ENCODE measurements around the gene WIPI1. TPM values are rescaled to one million over a fixed set of nuclear protein-coding genes. Genes with fewer than 3 reads are reported as not detected.

The WIPI1 gene
- total RNA-seq, 1 donor from 2014 or later: 89.9 TPM

DNA sequence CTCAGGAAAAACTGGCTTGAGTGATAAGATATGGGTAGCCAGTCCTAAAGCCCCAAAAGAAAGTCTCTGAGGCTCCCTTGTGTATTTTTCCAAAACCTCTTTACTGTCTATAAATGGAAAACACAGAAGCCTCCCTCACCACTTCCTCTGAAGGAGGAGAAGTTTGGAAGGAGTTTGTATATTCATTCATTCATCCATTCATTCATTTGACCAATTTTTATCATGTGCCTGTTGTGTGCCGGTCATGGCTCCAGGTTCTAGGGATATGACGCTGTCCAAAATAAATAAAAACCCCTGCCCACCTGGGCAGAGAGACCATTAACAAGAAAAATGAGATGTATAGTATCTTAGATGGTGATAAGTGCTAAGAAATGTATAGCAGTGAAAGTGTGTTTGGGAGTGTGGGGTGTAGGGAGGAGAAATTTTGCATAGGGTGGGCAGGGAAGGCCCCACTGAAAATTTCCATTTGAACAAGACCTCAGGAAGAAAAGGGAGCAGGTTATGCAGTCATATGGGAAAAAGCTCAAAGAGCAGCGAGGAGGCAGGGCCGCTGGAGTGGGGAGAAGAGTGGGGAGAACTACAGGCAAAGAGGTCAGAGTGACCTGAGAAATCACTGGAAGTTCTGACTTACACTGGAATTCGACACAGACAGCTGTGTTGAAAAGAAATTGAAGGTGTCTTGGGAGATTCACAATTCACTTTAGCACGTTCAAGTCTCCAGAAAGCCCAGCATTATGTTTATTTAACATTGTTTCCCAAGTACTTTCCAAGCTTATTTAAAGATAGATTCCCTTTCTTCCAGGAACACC, 6.1 kb upstream of the WIPI1 start:
- TF ChIP-seq, protein P1, sequence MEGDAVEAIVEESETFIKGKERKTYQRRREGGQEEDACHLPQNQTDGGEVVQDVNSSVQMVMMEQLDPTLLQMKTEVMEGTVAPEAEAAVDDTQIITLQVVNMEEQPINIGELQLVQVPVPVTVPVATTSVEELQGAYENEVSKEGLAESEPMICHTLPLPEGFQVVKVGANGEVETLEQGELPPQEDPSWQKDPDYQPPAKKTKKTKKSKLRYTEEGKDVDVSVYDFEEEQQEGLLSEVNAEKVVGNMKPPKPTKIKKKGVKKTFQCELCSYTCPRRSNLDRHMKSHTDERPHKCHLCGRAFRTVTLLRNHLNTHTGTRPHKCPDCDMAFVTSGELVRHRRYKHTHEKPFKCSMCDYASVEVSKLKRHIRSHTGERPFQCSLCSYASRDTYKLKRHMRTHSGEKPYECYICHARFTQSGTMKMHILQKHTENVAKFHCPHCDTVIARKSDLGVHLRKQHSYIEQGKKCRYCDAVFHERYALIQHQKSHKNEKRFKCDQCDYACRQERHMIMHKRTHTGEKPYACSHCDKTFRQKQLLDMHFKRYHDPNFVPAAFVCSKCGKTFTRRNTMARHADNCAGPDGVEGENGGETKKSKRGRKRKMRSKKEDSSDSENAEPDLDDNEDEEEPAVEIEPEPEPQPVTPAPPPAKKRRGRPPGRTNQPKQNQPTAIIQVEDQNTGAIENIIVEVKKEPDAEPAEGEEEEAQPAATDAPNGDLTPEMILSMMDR (IDR thresholded peaks at IDR 0.05; ENCODE audit: borderline replicate concordance): peak; percentile 29
- peak overlapping the region; percentile 98 for H3K27ac ChIP-seq (replicated peaks)
- H3K4me3 ChIP-seq: no peak overlapping the region
- H3K4me1 ChIP-seq: peaks cover 62% of the 10 kb centered on the region
- H3K36me3 ChIP-seq: no peaks in the 10 kb centered on the region
- intact Hi-C loops (cut with micrococcal nuclease): no loop called here
- no peaks in the 10 kb centered on the region for H3K27me3 ChIP-seq (ENCODE audit: low read depth)
- no peaks in the 10 kb centered on the region for H3K9me3 ChIP-seq (replicated peaks)
- no peak for DNase-seq

DNA sequence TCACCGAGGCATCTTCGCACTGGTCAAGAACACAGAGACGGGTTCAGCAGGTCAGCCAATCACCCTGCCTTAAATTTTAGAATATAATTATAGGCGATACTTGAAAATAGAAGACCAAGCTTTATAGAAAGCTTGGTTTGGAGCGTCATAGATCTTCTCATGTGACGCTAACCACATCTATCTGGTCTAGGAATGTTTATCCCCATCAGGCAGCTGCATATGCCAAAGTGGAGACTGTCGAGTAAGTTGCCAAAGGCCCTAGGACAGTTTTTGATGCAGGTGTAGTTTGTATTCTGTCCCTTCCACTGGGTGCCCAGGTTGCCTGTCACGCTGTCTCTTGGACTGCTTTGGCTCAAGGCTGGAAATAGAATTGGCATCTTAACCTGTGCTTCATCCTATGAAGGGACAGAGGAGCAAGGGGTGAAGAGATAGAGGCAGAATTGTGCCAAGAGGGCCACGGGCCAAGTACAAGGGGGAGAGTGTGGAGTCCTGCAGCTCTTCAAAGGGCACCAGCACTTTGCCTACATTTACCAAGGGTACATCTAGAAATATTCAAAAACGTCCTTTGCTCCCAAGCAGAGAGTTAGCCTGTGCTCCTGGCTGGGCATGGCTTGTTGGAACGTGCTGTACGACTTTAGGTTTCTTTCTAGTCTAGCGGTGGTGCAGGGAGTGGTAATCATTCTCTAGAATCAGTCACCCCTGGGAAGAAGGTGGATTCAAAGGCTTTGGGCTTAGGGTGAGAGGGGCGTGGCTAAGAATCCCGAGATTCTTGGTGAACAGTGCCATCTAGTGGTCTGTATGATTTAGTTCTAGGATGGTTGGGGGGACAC, 5.3 kb upstream of the WIPI1 start:
- no peaks in the 10 kb centered on the region for H3K36me3 ChIP-seq
- H3K27me3 ChIP-seq (ENCODE audit: low read depth): no peaks in the 10 kb centered on the region
- H3K9me3 ChIP-seq (replicated peaks): no peaks in the 10 kb centered on the region
- H3K27ac ChIP-seq (replicated peaks): peak overlapping the region; percentile 98
- intact Hi-C loops (cut with micrococcal nuclease): no loop called here
- H3K4me3 ChIP-seq: peak overlapping the region; percentile 29
- TF ChIP-seq, protein P1 (IDR thresholded peaks at IDR 0.05; ENCODE audit: borderline replicate concordance): peak; percentile 78
- peak; percentile 76 for DNase-seq
- peaks cover 61% of the 10 kb centered on the region for H3K4me1 ChIP-seq

DNA sequence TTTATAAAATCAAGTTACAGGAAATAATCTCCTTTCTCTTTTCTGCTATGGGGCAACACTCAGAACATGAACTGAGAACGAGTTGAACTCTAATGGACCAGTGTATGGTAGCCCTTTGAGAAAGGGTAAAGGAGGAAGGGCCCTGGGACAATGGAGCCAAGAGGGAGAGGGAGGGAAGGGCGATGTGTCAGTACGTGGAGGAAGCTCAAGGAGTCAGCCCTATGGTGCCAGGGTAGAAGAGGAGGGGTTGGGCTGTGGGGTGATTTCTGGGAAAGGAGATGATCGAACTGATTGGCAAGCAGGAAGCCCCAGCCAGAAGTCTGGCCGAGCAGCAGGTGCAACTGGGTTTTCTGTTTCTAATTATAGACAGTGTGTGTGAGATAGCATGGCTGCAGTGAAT, 4.3 kb upstream of the WIPI1 start:
- H3K27me3 ChIP-seq (ENCODE audit: low read depth): no peaks in the 10 kb centered on the region
- no peaks in the 10 kb centered on the region for H3K36me3 ChIP-seq
- DNase-seq: no peak
- H3K4me1 ChIP-seq: peaks cover 60% of the 10 kb centered on the region
- intact Hi-C loops (cut with micrococcal nuclease): no loop called here
- H3K4me3 ChIP-seq: no peak overlapping the region
- H3K27ac ChIP-seq (replicated peaks): peak overlapping the region; percentile 98
- H3K9me3 ChIP-seq (replicated peaks): no peaks in the 10 kb centered on the region
- TF ChIP-seq, protein P1 (IDR thresholded peaks at IDR 0.05; ENCODE audit: borderline replicate concordance): no peak

DNA sequence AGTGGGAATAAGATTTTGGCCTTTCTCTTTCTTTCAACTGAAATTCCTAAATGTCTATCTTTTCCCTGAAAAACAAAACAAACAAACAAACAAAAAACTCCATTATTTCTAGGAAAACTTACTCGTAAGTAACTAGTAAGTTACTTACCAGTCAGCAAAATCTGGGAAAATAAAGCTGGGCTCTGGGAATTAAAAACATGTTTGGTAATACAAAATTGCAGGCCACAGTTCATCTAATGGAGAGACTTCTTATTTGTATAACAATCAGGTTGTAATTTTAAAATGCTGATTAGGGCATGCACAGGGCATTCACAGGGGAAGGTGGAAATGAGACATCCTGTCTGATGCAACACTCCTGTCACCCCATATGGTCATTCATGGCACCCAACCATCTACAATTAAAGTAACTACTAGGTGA, 3.8 kb upstream of the WIPI1 start:
- TF ChIP-seq, protein P1 (IDR thresholded peaks at IDR 0.05; ENCODE audit: borderline replicate concordance): no peak
- no peaks in the 10 kb centered on the region for H3K36me3 ChIP-seq
- intact Hi-C loops (cut with micrococcal nuclease): no loop called here
- DNase-seq: no peak
- H3K27ac ChIP-seq (replicated peaks): peak overlapping the region; percentile 98
- H3K27me3 ChIP-seq (ENCODE audit: low read depth): no peaks in the 10 kb centered on the region
- H3K4me1 ChIP-seq: peaks cover 60% of the 10 kb centered on the region
- H3K4me3 ChIP-seq: no peak overlapping the region
- H3K9me3 ChIP-seq (replicated peaks): no peaks in the 10 kb centered on the region

DNA sequence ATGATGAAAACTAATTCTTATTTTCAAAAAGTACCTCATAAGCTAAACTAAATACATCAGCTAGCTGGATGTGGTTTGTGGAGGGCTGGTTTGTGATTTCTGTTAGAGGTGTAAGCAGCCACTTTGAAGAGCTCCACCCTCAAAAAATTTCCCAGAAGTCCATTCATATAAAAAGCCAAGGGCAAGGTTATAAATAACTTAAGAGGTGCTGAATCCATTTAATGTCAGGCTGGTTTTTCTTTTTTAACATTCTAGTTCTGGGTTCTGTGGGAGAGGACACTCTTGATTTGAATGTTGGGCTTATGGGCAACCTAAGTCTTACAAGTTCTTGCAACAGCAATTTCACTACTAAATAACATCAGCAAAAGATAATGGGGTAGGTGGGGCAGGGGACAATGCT, 3.4 kb upstream of the WIPI1 start:
- H3K4me3 ChIP-seq: no peak overlapping the region
- H3K36me3 ChIP-seq: no peaks in the 10 kb centered on the region
- TF ChIP-seq, protein P1 (IDR thresholded peaks at IDR 0.05; ENCODE audit: borderline replicate concordance): no peak
- peaks cover 61% of the 10 kb centered on the region for H3K4me1 ChIP-seq
- H3K27me3 ChIP-seq (ENCODE audit: low read depth): no peaks in the 10 kb centered on the region
- intact Hi-C loops (cut with micrococcal nuclease): no loop called here
- no peak for DNase-seq
- H3K9me3 ChIP-seq (replicated peaks): no peaks in the 10 kb centered on the region
- H3K27ac ChIP-seq (replicated peaks): peak overlapping the region; percentile 98
